RWPE1 (cell line): ENCODE data around the gene LIPI.

Experiments used
- CTCF ChIA-PET: fragments of 350-600 bp; sonication (Branson Sonifier 250); formaldehyde crosslinking; extraction: SDS; loops from one replicate; lab custom pipeline; 2021; lab: Yijun Ruan, JAX
- POLR2A ChIA-PET: fragments of 400-600 bp; formaldehyde crosslinking; extraction: SDS; loops from one replicate; lab custom pipeline; 2020; ENCODE audit warnings: antibody characterized with exemption; ENCODE audit not compliant: low non-redundant PET; lab: Yijun Ruan, JAX
- DNase-seq: peaks from one replicate; pipeline ENCODE4 v3.0.0; 2012; ENCODE audit warnings: low spot score
- H3K27ac ChIP-seq: fragments of 450-650 bp; 2 replicates; pipeline ENCODE4 v1.5.1; 2017
- TF ChIP-seq, protein P1 (sequence below): fragments of 450-650 bp; conservative IDR thresholded peaks from 2 replicates; pipeline ENCODE4 v1.5.1; 2017; ENCODE audit warnings: low read depth, mild to moderate bottlenecking

The LIPI gene

DNA sequence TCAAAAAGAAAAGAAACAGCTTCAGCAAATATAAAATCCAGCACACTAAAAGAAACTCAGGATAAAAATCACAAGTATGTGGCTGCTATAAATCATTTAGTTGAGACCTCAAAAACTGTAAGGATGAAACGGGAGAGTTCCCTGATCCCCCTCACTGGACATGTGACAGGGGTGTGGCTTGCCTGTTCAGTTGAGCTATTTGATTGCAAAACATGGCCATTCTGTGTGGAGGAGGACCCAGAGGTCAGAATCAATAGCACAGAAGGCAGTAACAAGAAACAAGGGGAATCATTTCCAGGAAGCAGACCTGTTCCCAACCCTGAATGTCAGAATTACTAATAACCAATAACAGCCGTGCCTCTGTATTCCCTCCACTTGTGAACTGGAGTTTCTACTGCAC is 33.1 kb upstream of the LIPI start:
- CTCF ChIA-PET = no interaction called here
- TF ChIP-seq, protein P1, sequence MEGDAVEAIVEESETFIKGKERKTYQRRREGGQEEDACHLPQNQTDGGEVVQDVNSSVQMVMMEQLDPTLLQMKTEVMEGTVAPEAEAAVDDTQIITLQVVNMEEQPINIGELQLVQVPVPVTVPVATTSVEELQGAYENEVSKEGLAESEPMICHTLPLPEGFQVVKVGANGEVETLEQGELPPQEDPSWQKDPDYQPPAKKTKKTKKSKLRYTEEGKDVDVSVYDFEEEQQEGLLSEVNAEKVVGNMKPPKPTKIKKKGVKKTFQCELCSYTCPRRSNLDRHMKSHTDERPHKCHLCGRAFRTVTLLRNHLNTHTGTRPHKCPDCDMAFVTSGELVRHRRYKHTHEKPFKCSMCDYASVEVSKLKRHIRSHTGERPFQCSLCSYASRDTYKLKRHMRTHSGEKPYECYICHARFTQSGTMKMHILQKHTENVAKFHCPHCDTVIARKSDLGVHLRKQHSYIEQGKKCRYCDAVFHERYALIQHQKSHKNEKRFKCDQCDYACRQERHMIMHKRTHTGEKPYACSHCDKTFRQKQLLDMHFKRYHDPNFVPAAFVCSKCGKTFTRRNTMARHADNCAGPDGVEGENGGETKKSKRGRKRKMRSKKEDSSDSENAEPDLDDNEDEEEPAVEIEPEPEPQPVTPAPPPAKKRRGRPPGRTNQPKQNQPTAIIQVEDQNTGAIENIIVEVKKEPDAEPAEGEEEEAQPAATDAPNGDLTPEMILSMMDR = no peak

DNA sequence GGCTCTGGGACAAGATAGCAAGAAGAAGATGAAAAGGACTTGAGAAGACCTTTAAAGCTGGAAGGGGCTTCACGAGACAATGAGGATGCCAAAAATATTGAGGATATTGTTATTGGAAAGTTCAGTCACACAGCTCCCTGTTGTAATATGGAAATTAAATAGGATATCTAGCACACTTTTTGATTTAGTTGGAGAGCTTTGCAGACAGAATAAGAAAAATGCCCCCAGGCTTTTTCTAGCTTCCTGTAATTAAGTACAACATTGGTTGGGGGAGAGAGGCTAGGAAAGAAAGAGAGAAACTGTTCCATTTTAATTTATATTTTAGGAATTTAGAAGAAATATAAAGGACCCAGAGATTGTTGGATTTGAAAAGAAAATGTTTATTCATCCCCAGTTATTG is 32.7 kb upstream of the LIPI start:
- TF ChIP-seq, protein P1 = no peak
- CTCF ChIA-PET = no interaction called here
- DNase-seq = no peak
- POLR2A ChIA-PET = no interaction called here
- no peak overlapping the region for H3K27ac ChIP-seq

More for the DNA sequence above, 33.1 kb upstream of the LIPI start:
- no peak overlapping the region for H3K27ac ChIP-seq
- POLR2A ChIA-PET = no interaction called here
- no peak for DNase-seq

DNA sequence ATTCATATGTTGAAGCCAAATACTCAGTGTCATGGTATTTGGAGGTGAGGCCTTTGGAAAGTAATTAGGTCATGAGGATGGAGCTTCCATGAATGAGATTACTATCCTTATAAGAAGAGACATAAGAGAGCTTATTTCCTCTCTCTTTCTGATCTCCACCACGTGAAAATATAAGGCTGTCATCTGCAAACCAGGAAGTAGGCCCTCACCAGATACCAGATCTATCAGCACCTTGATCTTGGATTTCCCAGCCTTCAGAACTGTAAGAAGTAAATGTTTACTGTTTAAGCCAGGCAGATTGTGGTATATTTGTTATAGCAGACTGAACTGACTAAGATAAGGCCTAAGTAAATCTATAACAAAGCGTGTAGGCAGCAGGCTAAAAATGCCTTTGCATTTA is 30.5 kb upstream of the LIPI start:
- POLR2A ChIA-PET = no interaction called here
- CTCF ChIA-PET = no interaction called here
- H3K27ac ChIP-seq = no peak overlapping the region
- no peak for DNase-seq
- TF ChIP-seq, protein P1 = no peak

GRCh38 chr21:14239281-14239680 is 28.5 kb upstream of the LIPI start:
- ChIA-PET CTCF (no interaction called here), POLR2A (no interaction called here)
- H3K27ac ChIP-seq = no peak overlapping the region
- DNase-seq = no peak
- TF ChIP-seq, protein P1 = no peak

- no peak overlapping the region for H3K27ac ChIP-seq
- no peak for DNase-seq
- ChIA-PET POLR2A (no interaction called here), CTCF (no interaction called here)
- TF ChIP-seq, protein P1 = no peak
Observed at GRCh38 chr21:14236180-14236579, 25.4 kb upstream of the LIPI start.

- no peak for DNase-seq
- ChIA-PET POLR2A (no interaction called here), CTCF (no interaction called here)
Observed at GRCh38 chr21:14235101-14235500, 24.3 kb upstream of the LIPI start.

More at GRCh38 chr21:14235101-14235500, 24.3 kb upstream of the LIPI start:
- H3K27ac ChIP-seq = no peak overlapping the region
- TF ChIP-seq, protein P1 = no peak
